Kidney tubule cell (primary cell): Measurements from ENCODE around the gene IQCN.

Experiments
- DNase-seq: peaks from one replicate; pipeline ENCODE4 v3.0.0-alpha.2; 2018; ENCODE audit warnings: low spot score

IQCN gene

GRCh38 chr19:18304458-18305310 lies 30.4 kb upstream of the IQCN start:
- peak; percentile 84 for DNase-seq

GRCh38 chr19:18304208-18304457 lies 29.9 kb upstream of the IQCN start:
- DNase-seq = no peak

GRCh38 chr19:18301718-18302111 lies 27.5 kb upstream of the IQCN start:
- DNase-seq = no peak

GRCh38 chr19:18300930-18301717 lies 26.9 kb upstream of the IQCN start:
- DNase-seq = peak; percentile 90

GRCh38 chr19:18299654-18300053 lies 25.4 kb upstream of the IQCN start:
- no peak for DNase-seq

- DNase-seq = peak; percentile 41
These were observed 24.3 kb upstream of the IQCN start for GRCh38 chr19:18298601-18299000.

- peak; percentile 73 for DNase-seq
These were observed 23.1 kb upstream of the IQCN start for GRCh38 chr19:18297308-18297707.

- no peak for DNase-seq
These were observed 20.8 kb upstream of the IQCN start for GRCh38 chr19:18295034-18295451.

GRCh38 chr19:18294467-18294864 lies 20.2 kb upstream of the IQCN start:
- DNase-seq = peak; percentile 39

- no peak for DNase-seq
These were observed 19.6 kb upstream of the IQCN start for GRCh38 chr19:18293642-18294466.

- DNase-seq = peak; percentile 87
These were observed 18.8 kb upstream of the IQCN start for GRCh38 chr19:18292810-18293641.

- no peak for DNase-seq
These were observed 18.2 kb upstream of the IQCN start for GRCh38 chr19:18292462-18292809.

GRCh38 chr19:18291590-18292461 lies 17.6 kb upstream of the IQCN start:
- DNase-seq = peak; percentile 61

- DNase-seq = no peak
These were observed 16.8 kb upstream of the IQCN start for GRCh38 chr19:18291019-18291524.

GRCh38 chr19:18290302-18291018 lies 16.2 kb upstream of the IQCN start:
- no peak for DNase-seq

GRCh38 chr19:18289471-18290301 lies 15.4 kb upstream of the IQCN start:
- no peak for DNase-seq

- no peak for DNase-seq
These were observed 13.9 kb upstream of the IQCN start for GRCh38 chr19:18287836-18288772.
